GM19395 (cell line): Measurements from ENCODE around the gene RHEB.

Source experiments
- ATAC-seq: cut with Tn5 transposase; IDR thresholded peaks from one replicate; pipeline ENCODE4 v1.9.1; 2021; ENCODE audit warnings: mild to moderate bottlenecking, moderate library complexity; ENCODE audit not compliant: unreplicated experiment

Gene RHEB

DNA sequence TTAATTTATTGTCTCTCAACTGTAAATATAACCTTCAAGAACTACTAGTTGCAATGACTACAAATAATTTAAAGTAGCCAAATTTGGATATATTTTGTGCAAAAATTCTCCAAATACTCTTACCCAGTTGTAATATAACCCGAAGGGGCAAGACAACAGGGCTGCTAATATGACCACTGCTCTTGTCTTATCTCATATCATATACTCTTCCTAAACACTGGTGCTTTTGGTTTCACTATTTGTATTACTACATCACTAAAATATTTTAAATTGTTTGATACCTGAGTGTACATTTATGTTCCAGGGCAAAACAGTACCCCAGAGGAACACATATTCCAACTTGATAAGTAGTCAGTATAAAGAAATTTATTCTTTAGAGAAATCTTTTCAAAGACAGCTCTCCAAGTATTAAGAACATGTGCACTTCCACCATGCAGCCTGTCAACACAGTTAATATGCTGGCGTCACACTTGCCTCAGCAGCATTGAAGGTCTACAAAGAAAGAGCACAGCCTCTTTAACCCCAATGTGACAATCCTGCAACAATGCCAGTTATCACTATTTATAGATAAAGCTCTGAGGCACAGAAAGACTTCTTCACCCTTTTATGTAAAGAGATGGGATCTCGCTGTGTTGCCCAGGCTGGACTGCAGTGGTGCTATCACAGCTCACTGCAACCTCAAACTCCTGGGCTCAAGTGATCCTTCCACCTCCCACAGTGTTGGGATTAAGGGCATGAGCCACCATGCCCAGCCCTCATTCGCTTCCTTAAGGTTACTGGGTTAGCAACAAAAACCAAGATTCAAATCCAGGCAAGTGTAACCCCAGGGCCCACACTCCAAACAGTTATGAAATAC, 37.8 kb downstream of the RHEB start:
- ATAC-seq, result no peak

DNA sequence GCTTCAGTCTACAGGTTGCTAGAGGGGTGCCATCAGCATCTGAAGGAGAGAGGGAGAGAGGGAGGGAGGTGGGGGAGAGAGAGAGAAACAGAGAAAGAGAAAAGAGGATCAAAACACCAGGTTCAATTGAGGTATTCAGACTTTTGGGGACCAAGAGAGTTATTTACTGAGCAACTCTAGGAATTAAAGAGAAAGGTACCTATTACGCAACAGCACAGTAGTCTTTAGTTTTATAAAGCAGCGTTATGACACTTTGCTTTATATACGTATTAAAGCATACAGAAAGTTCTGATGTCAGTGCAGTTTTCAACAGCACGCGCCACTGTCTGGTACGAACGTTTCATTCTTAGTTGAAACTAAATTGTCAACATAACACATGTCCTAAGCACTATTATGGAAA, 41.8 kb downstream of the RHEB start:
- ATAC-seq, result no peak

DNA sequence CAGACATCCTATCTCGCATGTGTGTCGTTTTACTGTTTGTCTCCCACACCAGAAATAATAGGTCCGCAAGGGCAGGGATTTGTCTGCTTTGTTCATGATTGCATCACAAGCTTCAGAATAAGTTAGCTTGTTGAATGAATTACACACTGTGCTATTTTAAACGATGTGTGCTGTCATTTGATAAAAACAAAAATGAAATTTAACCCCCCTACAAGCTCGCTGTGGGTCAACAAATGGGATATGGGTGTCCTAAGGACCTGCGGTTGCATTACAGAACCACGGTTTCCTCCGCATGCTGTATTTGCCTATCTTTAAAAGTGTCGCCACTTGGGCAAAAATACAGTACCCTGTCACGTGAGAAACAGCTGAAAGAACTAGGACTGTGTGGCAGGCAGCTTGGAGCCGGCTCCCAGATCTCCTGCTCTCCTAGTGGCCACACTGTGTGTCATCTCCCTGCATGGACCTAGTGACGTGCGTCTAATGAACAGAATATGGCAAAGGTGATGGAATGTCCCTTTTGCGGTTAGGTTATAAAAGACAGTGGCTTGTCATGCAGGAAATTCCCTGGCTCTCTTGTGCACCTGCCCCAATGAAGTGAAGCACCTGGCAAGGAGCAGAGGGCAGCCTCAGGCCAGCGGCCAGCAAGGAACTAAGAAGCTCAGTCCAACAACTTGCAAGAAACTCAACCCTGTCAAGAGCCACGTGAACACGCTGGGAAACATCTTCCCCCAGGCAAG, 46.9 kb downstream of the RHEB start:
- ATAC-seq, result peak; percentile 30

DNA sequence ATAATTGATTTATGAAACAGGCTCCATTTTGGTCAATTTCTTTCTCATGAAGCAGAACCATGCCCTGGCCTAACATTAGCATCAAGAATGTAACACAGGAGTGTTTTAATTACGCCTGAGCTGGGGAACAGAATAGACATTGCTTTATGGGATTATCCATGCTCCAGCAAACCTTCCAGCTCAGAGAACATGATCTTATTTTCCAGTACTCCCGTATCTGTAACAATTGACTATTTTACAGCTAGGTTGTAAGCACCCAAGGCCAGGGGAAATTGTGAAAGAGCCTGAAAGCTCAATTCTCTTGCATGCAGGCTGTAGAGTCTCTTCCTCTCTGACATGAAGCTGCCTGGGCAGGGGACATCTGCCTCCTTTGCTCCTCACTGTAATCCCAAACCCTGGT, 49.0 kb downstream of the RHEB start:
- ATAC-seq, result no peak

DNA sequence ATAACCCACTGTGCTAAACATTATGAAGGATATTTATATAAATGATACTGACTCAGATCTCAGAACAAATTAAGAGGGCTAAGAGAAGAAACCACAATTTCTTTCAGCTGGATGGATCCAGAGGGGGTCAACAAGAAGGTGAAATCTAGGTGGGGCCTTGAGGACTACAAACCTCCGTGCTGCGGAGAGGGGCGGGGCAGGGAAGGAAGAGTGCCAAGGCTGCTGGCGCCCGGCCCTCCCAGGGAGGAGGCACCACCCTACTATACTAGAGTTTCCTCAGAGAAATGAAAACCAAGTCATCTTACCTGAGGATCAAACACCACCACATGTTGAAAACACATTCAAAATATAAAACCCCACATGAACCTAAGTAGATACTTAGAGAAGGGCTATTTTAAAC, 50.4 kb downstream of the RHEB start:
- ATAC-seq, result no peak

DNA sequence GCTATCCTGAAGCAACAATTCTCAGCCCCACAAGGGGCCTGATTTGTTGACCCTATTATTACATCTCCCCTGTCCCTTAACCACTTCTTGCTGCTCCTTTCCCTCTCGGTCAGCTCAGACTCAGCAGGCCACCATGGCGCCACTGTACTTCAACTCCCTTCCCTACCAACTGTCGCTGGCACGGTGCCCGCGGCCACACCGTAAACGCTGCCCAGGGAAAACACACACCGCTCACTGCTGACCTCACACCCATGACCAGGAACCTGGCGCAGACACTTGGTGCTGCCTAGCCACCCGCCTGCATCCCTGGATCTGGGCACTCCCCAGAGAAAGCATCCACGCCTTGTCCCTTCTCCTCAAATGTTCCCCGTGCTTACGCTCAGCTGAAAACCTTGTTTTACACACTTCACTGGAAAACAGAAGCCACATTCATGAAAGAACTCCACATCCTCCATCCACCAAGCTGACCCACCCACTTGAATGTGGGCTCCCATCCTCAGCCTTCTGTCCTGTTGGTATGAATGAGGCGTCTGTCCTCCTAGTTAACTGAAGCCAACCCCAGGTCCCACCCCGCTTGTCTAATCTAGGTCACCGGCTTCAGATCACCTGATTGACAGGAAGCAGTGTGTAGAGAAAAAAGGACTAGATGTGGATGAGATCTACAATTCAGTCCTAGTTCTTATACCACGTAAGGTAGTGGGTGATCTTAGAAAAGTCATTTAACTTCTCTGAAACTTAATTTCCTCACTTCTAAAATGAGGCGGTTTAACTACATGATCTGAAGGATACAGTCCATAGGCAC, 51.3 kb downstream of the RHEB start:
- ATAC-seq, result no peak

DNA sequence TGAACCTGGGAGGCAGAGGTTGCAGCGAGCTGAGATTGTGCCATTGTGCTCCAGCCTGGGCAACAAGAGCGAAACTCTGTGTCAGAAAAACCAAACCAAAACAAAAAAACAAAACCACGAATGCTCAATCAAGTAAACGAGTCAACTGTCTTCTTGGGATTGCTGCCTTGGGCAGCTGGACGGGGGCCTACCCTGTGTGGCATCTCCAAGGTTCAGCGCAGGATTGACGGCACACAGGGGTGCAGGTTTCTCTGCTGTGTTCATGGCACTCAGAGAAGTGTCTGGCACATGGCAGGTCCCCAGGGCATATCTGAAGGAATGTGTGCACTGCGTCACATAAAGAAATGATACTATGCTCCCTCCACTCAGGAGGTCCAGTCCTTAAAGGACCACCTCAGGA, 54.5 kb downstream of the RHEB start:
- no peak for ATAC-seq

DNA sequence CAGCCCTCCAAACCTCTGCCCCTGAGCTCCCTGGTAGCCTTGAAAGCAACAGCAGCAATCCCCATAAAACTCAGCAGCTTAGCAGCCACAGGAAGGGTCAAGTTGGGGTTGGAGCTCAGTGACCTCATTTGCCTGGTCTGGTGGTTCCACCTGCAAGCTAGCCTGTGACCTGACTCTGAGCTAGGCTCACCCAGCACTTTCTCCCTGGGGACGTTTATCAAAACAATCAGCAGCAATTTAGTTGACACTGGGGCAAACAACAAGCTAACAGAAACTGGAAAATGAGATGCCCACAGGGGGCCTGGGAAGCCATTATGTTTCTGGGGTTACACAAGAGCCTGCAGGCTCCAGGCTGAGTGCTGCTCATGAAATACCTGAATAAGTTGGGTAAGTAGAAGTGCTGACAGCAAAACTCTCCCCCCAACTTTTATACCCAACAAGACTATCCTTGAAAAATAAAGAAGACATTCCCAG, 57.4 kb downstream of the RHEB start:
- no peak for ATAC-seq

DNA sequence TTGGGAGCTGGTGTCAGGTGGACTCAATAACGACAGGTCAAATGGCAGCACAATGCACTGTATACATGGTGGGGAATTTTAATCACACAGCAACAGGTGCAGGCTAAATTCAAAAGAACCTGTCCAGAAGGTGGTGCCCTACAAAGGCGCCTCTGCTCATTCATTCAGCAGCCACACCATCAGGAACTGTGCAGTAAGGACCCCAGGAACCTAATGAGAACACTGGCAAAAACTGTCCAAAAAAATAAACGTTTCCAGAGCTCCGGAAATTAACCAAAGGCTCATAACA, 57.8 kb downstream of the RHEB start:
- ATAC-seq, result no peak

DNA sequence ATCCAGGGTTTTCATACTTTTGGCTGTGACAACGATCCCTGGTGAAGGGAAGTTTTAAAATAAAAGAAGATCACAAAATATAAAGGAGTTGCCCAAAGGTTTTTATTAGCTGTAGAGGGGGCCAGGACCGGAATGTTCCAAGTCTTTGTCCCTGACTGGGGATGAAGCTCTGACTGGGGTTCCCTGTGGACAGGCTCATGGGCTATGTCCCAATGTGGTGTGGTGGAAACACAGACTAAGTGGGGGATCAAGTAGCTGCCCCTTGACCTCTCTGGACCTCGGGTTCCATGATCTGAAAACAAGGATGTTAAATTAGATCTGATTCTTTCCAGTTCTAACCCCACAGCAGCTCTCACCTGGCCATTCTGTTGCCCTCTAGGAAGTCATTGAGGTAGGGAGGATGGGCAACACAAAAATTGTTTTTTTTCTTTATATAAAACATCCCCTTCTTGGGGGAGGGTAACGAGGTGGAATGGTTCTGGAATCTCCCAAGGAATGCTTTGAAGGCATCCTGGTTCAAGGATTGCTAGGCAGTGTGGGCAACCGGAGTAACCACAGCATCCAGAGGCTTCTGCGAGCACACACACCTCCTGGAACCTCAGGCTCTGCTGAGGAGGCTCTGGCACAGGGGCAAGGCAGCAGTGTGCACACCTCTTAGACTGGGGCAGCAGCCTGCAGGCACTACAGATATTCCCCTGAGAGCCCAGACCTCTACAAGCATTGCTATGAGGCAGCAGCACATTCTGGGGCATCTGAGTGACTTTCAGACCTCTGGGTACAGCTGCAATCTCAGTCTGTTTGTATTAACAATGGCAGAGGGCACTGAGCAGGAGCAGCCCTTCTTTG, 58.4 kb downstream of the RHEB start:
- ATAC-seq, result no peak

DNA sequence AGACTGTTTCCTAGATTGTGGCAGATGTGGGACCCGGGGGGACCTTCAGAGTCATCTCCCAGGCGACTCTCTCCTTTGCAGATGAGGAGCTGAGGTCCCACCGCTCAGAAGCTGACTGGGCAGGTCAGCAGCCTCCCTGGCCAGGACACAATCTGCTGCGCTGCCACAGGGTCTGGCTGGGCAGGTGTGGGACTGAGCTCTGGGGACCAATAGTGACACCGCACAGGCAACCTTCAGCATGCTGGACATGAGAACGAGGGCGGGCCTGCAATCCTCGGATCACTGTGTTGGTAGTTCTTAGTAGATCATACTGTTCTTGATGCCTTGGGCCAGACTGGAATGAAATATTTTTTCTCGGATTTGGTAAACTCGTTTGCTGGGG, 59.2 kb downstream of the RHEB start:
- ATAC-seq, result no peak

DNA sequence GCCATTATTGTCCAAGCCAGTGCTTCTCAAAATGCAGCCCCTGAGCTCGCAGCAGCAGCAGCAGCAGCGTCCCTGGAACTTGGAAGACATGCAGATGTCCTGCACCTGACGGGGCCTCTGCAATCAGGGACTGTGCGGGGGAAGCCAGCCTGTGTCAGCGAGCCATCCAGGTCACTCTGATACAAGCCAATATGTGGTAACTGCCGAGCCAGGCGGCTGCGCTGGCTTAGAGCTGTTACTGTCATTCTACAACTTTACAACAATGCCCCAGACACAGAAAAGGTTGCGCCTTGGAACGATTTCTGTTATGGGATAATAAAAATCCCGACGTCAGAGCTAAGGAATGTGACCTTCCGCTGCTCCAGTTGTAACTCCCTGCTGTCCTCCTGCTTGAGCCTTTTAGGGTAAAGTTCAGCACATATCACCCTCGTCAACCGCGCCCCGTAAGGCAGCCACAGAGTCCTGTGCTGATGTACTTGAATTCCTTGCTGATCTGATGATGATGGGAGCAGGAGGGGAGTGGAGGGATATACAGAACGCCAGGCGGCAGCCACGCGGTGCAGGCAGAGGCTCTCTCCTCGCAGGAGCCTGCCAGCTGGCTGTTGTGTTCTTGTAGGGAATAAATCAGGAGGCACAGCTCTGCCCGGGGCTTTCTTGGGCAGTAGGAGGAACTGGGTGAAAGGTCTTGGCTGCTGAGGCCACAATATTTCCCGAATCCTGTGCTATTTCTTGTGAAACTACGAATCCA, 59.8 kb downstream of the RHEB start:
- ATAC-seq, result no peak

DNA sequence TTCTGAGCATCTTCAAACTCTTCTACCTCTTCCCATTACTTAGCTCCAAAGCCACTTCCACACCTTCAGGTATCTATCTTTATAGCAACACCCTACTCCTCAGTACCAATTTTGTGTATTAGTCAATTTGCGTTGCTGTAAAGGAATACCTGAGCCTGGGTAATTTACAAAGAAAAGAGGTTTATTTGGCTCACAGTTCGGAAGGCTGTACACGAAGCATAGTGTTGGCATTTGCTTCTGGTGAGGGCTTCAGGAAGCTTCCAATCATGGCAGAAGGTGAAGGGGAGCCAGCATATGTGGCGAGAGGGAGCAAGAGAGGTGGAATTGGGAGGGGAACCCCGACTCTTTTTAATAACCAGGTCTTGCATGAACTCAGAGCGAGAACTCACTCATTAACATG, 62.2 kb downstream of the RHEB start:
- no peak for ATAC-seq

DNA sequence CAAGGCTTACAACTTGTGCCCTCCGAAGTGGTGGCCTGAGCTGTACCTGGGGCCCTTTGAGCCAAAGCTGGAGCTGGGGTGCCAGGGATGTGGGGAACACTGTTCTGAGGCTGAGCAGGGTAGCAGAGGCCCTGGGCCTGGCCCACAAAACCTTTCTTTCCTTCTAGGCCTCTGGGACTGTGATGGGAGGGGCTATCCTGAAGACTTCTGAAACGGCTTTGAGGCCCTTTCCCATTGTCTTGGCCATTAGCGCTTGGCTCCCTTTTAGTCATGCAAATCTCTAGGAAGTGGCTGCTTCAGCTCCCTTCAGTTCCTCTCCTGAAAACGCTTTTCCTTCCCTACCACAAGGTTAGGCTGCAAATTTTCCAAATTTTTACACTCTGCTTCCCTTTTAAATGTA, 62.9 kb downstream of the RHEB start:
- no peak for ATAC-seq

DNA sequence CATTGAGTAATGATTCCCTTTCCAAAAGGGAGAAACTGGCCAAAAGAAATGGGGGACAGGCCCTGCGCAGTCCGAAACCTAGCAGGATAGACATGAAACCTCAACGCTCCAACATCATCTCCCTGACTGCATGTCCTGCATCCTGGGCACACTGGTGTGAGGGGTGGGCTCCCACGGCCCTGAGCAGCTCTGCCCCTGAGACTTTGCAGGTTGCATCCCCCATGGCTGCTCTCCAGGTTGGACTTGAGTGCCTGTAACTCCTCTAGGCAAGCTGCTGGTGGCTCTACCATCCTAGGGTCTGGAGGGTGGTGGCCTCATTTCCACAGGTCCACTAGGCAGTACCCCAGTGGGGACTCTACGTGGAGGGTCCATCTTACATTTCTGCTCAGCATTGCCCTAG, 63.4 kb downstream of the RHEB start:
- no peak for ATAC-seq

DNA sequence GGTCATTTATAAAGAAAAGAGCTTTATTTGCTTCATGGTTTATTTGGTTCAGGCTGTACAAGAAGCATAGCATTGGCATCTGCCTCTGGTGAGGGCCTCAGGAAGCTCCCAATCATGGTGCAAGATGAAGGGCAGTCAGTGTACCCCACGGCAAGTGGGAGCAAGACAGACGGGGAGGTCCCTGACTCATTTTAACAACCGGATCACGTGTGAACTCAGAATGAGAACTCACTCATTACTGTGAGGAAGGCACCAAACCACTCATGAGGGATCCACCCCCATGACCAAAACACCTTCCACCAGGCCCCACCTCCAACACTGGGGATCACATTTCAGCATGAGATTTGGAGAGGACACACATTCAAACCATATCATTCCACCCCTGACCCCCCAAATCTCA, 64.0 kb downstream of the RHEB start:
- no peak for ATAC-seq

DNA sequence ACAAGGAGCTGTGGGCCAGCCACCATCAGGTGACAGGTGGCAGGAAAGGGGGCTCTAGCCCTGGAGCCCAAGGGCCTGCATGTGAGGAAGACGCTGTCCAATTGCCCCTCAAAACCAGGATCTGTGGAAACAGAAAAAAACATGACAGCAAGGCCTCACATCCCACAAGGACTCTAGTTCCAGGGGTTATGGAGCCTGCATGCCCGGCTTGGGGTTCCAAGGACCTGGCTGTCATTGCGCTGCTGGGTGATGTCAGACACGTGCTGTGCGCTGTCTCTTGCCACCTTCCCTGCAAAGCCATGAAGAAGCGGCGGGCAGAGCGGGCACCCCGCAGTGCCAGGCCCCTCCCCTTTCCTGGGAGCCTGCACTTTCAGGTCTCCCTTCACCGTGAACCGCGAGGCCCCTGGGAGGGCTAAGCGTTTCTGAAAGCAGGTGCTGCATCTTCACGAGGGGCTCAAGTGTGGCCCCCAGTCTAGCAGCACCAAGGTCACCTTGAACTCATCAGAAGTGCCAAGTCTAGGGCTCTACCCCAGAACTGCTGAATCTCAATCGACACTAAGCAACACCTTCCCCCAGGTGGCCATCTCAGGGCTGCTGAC, 64.7 kb downstream of the RHEB start:
- ATAC-seq, result no peak

DNA sequence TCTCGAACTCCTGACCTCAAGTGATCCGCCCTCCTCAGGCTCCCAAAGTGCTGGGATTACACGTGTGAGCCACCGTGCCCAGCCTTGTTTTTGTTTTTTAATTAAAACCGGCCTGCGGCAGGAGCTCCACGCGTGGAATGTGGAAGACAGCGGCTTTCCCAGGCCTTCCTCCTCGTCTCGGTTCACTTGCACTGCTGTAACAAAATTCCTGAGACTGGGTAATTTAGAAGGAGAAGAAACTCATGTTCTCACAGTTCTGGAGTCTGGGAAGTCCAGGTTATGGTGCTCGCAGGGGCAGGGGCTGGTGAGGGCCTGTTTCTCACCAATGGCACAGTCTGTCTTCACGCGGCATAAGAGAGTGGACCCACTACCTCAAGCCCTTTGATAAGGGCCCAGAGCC, 65.4 kb downstream of the RHEB start:
- no peak for ATAC-seq

DNA sequence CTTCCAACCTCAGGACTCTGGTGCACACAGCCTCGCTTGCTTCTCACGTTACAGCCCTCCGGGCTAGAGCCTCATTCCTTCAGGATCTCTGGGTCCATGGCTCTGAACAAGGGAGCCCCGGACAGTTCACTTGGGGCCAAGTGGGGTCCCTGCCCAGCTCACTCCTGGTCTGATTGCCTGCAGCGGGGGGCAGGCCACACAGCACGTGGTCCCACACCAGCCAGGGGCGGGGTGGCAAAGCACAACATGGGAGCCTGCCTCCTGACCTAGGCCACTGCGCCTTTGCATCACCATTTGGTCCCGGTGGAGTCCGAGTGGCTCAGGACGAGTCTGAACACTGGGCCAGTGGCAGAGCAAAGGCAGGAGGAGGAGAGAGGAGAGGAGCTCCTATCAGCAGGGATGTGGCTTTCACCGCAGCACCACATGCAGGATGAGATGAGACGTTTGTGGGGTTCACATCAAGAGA, 66.3 kb downstream of the RHEB start:
- no peak for ATAC-seq
